Body of pancreas (tissue), 4 donors: Measurements from ENCODE around the gene CCL3.

Experiments
- POLR2A ChIP-seq, 3 donors: fragments of 450-650 bp; IDR thresholded peaks; one replicate each; pipeline ENCODE4 v1.6.1; 2016; ENCODE audit warnings: antibody characterized with exemption in 3 of 3, mild to moderate bottlenecking in 2 of 3
- TF ChIP-seq, protein P1 (sequence below), 7 experiments: fragments of 450-650 bp in 4 of 7; fragments of 200-600 bp in 3 of 7; sonication (generic) in 3 of 7; IDR thresholded peaks; one replicate each; pipeline ENCODE4 v1.5.1; 2016 to 2019; ENCODE audit warnings: antibody characterized with exemption in 7 of 7

DNA sequence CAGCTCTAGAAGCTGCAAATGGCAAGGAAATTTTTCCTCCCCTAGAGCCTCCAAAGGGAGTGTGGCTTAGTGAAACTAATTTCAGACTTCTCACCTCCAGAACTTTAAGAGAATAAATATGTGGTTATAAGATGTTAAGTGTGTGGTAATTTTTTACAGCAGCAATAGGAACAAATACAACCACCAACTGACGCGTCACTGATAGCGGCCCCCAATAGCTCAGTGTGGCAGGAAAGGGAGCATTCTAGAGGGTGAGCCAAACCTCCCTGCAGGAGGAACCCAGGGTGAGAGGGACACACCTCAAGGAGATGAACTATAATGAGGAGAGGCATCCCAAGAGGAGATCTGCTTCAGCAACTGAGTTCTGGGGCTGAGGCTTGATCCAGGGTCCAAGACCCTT lies 17.7 kb upstream of the CCL3 start:
- TF ChIP-seq, protein P1, sequence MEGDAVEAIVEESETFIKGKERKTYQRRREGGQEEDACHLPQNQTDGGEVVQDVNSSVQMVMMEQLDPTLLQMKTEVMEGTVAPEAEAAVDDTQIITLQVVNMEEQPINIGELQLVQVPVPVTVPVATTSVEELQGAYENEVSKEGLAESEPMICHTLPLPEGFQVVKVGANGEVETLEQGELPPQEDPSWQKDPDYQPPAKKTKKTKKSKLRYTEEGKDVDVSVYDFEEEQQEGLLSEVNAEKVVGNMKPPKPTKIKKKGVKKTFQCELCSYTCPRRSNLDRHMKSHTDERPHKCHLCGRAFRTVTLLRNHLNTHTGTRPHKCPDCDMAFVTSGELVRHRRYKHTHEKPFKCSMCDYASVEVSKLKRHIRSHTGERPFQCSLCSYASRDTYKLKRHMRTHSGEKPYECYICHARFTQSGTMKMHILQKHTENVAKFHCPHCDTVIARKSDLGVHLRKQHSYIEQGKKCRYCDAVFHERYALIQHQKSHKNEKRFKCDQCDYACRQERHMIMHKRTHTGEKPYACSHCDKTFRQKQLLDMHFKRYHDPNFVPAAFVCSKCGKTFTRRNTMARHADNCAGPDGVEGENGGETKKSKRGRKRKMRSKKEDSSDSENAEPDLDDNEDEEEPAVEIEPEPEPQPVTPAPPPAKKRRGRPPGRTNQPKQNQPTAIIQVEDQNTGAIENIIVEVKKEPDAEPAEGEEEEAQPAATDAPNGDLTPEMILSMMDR (IDR thresholded peaks at IDR 0.05), result no peak
- no peak for TF ChIP-seq POLR2A (IDR thresholded peaks at IDR 0.05)
